IMR-90 (cell line): ENCODE measurements around the gene PPP1R3D. TPM values are rescaled to one million over a fixed set of nuclear protein-coding genes. Genes with fewer than 3 reads are reported as not detected.

Experiments used
- ATAC-seq: fragments of 200-7000 bp; cut with Tn5 transposase; 2 replicates; pipeline ENCODE4 v1.9.1; 2020; ENCODE audit warnings: low read depth, mild to moderate bottlenecking, moderate library complexity
- BruUV-seq: library from RNA; stranded (reverse); fragments of 400-500 nt; replicated peaks from 2 replicates; lab custom pipeline; 2021; lab: Mats Ljungman, UMichigan
- CTCF ChIA-PET: fragments of 300-600 bp; formaldehyde crosslinking; extraction: SDS; loops from one replicate; lab custom pipeline; 2021; ENCODE audit warnings: antibody characterized with exemption; lab: Yijun Ruan, JAX
- POLR2A ChIA-PET: fragments of 300-600 bp; sonication (Branson Sonifier 250); formaldehyde crosslinking; loops from one replicate; lab custom pipeline; 2022; ENCODE audit warnings: antibody characterized with exemption; ENCODE audit not compliant: unreplicated experiment; lab: Charles Lee
- DNase-seq: peaks from one replicate; pipeline ENCODE4 v3.0.0; 2013
- H2AFZ ChIP-seq: replicated peaks from 2 replicates; pipeline ENCODE3; 2013; ENCODE audit warnings: low read length, mild to moderate bottlenecking; ENCODE audit not compliant: poor library complexity
- H2AK5ac ChIP-seq: 2 replicates; pipeline ENCODE4 v1.6.1; 2013; ENCODE audit warnings: low read depth, low read length, inconsistent platforms
- H2AK9ac ChIP-seq: replicated peaks from 2 replicates; pipeline ENCODE3; 2013; ENCODE audit warnings: mild to moderate bottlenecking, low read depth, low read length, moderate library complexity; ENCODE audit not compliant: poor library complexity
- H2BK120ac ChIP-seq: 2 replicates; pipeline ENCODE4 v1.6.1; 2013; ENCODE audit warnings: low read depth, low read length, inconsistent platforms
- H2BK15ac ChIP-seq: 3 replicates; pipeline ENCODE4 v1.6.1; 2013; ENCODE audit warnings: low read depth, low read length, inconsistent platforms
- H2BK20ac ChIP-seq: 2 replicates; pipeline ENCODE4 v1.6.1; 2013; ENCODE audit warnings: low read depth, mild to moderate bottlenecking, inconsistent platforms, low read length, moderate library complexity
- H2BK5ac ChIP-seq: 2 replicates; pipeline ENCODE4 v1.6.1; 2013; ENCODE audit warnings: mild to moderate bottlenecking, low read depth, low read length, inconsistent platforms; ENCODE audit not compliant: poor library complexity, severe bottlenecking
- H3K14ac ChIP-seq: replicated peaks from 2 replicates; pipeline ENCODE4 v1.6.1; 2013; ENCODE audit warnings: low read depth, low read length, inconsistent platforms
- H3K18ac ChIP-seq: 2 replicates; pipeline ENCODE4 v1.6.1; 2013; ENCODE audit warnings: low read depth, low read length, control low read depth
- H3K23ac ChIP-seq: 2 replicates; pipeline ENCODE4 v1.6.1; 2013; ENCODE audit warnings: low read depth, low read length, inconsistent platforms
- H3K27ac ChIP-seq: 2 replicates; pipeline ENCODE4 v1.5.1; 2013; ENCODE audit warnings: mild to moderate bottlenecking, control low read depth, low read length; ENCODE audit not compliant: insufficient read depth
- H3K27me3 ChIP-seq: 2 replicates; pipeline ENCODE4 v1.6.1; 2013; ENCODE audit warnings: low read length; ENCODE audit not compliant: control insufficient read depth, insufficient read depth
- H3K36me3 ChIP-seq: 2 replicates; pipeline ENCODE4 v1.6.1; 2013; ENCODE audit warnings: low read length, mixed read lengths; ENCODE audit not compliant: control insufficient read depth, insufficient read depth
- H3K4ac ChIP-seq: 2 replicates; pipeline ENCODE4 v1.6.1; 2013; ENCODE audit warnings: low read depth, low read length, inconsistent platforms
- H3K4me1 ChIP-seq: 2 replicates; pipeline ENCODE4 v1.6.1; 2013; ENCODE audit warnings: low read length, mixed read lengths; ENCODE audit not compliant: control insufficient read depth, insufficient read depth
- H3K4me2 ChIP-seq: 2 replicates; pipeline ENCODE4 v1.6.1; 2013; ENCODE audit warnings: low read depth, mild to moderate bottlenecking, control low read depth, low read length, moderate library complexity
- H3K4me3 ChIP-seq: 2 replicates; pipeline ENCODE4 v1.5.1; 2013; ENCODE audit warnings: low read depth, mild to moderate bottlenecking, control low read depth, low read length, moderate library complexity; ENCODE audit not compliant: insufficient read depth
- H3K56ac ChIP-seq: 2 replicates; pipeline ENCODE4 v1.6.1; 2013; ENCODE audit warnings: low read length, inconsistent platforms; ENCODE audit not compliant: insufficient read depth; ENCODE audit errors: extremely low read depth
- H3K79me1 ChIP-seq, 2 experiments: 2 replicates each; pipeline ENCODE4 v1.6.1; 2013; ENCODE audit warnings: low read length in 2 of 2, inconsistent platforms in 1 of 2, low read depth in 1 of 2
- H3K9ac ChIP-seq: 2 replicates; pipeline ENCODE4 v1.6.1; 2013; ENCODE audit warnings: low read depth, low read length, control low read depth
- H3K9me1 ChIP-seq: 2 replicates; pipeline ENCODE4 v1.6.1; 2013; ENCODE audit warnings: low read length, inconsistent platforms; ENCODE audit not compliant: insufficient read depth
- H3K9me3 ChIP-seq: 2 replicates; pipeline ENCODE4 v1.6.1; 2013; ENCODE audit warnings: low read length; ENCODE audit not compliant: control insufficient read depth, insufficient read depth
- H4K20me1 ChIP-seq: 2 replicates; pipeline ENCODE4 v1.6.1; 2013; ENCODE audit warnings: low read length, inconsistent platforms; ENCODE audit not compliant: insufficient read depth
- H4K5ac ChIP-seq: 2 replicates; pipeline ENCODE4 v1.6.1; 2013; ENCODE audit warnings: mild to moderate bottlenecking, low read depth, low read length, control low read depth
- H4K8ac ChIP-seq, 2 experiments: 2 replicates each; pipeline ENCODE4 v1.6.1; 2013; ENCODE audit warnings: low read depth in 2 of 2, low read length in 2 of 2, control low read depth in 1 of 2, inconsistent platforms in 1 of 2
- H4K91ac ChIP-seq: 2 replicates; pipeline ENCODE4 v1.6.1; 2013; ENCODE audit warnings: low read depth, low read length, inconsistent platforms; ENCODE audit not compliant: insufficient read depth
- BHLHE40 ChIP-seq: fragments of 150-350 bp; IDR thresholded peaks from 2 replicates; pipeline ENCODE4 v1.6.1; 2016; ENCODE audit warnings: mild to moderate bottlenecking, low read depth, low read length
- CEBPB ChIP-seq: IDR thresholded peaks from 2 replicates; pipeline ENCODE4 v1.6.1; 2012; ENCODE audit warnings: low read depth, low read length, improper control_type of control experiment
- FOS ChIP-seq: fragments of 150-350 bp; IDR thresholded peaks from 2 replicates; pipeline ENCODE4 v1.6.1; 2016; ENCODE audit warnings: low read depth, low read length
- MAFK ChIP-seq: IDR thresholded peaks from 2 replicates; pipeline ENCODE4 v1.6.1; 2012; ENCODE audit warnings: low read depth, low read length, improper control_type of control experiment
- MXI1 ChIP-seq: IDR thresholded peaks from 2 replicates; pipeline ENCODE4 v1.6.1; 2012; ENCODE audit warnings: low read depth, mild to moderate bottlenecking, low read length, moderate library complexity, borderline replicate concordance
- NFE2L2 ChIP-seq: fragments of 150-350 bp; IDR thresholded peaks from 2 replicates; pipeline ENCODE4 v1.6.1; 2016; ENCODE audit warnings: low read depth, mild to moderate bottlenecking, low read length
- POLR2A ChIP-seq: IDR thresholded peaks from 2 replicates; pipeline ENCODE4 v1.6.1; 2012; ENCODE audit warnings: mild to moderate bottlenecking, low read depth, low read length
- RAD21 ChIP-seq: IDR thresholded peaks from 2 replicates; pipeline ENCODE4 v1.6.1; 2012; ENCODE audit warnings: low read length, improper control_type of control experiment
- RCOR1 ChIP-seq: IDR thresholded peaks from 2 replicates; pipeline ENCODE4 v1.6.1; 2012; ENCODE audit warnings: mild to moderate bottlenecking, low read length, improper control_type of control experiment; ENCODE audit not compliant: insufficient replicate concordance
- WGBS, 2 experiments: methylation state at CpG; one replicate each; pipeline versions ENCODE4 v1.1.5 to v1.1.7; 2013; ENCODE audit warnings: missing lambda C conversion rate in 2 of 2; ENCODE audit not compliant: insufficient read length in 1 of 2; ENCODE audit errors: extremely low coverage in 2 of 2; 5-methylcytosine and 5-hydroxymethylcytosine counted together
- dilution Hi-C: fragments of 300-500 bp; cut with HindIII; formaldehyde crosslinking; loops from one replicate; pipeline ENCODE4 v1.14.3; 2018; ENCODE audit warnings: low sequenced_read_pairs; ENCODE audit not compliant: unreplicated experiment
- in situ Hi-C: fragments of 300-500 bp; cut with MboI; formaldehyde crosslinking; loops from 3 replicates; pipeline ENCODE4 v1.14.3; 2019; ENCODE audit warnings: low sequenced_read_pairs, inconsistent platforms, mixed read lengths
- intact Hi-C: fragments of 100-400 bp; cut with micrococcal nuclease; formaldehyde crosslinking; loops from 2 replicates; pipeline ENCODE4 v1.10.0; 2022
- polyA plus RNA-seq, 3 experiments: library from polyadenylated mRNA; depleted of rRNA; stranded (reverse); fragments of >200 nt; gene quantifications; 2 replicates each; pipeline ENCODE4 v1.2.3, GENCODE V29; 2012; ENCODE audit warnings: low replicate concordance in 1 of 3
- total RNA-seq: library from RNA; depleted of rRNA; stranded (reverse); fragments of >200 nt; gene quantifications from 2 replicates; pipeline ENCODE4 v1.2.3, GENCODE V29; 2012
- TF ChIP-seq, protein P1 (sequence below): conservative IDR thresholded peaks from 2 replicates; pipeline ENCODE4 v1.5.1; 2012; ENCODE audit warnings: mild to moderate bottlenecking, low read depth, low read length, improper control_type of control experiment
- TF ChIP-seq, protein P2 (sequence below): fragments of 150-350 bp; IDR thresholded peaks from 2 replicates; pipeline ENCODE4 v1.6.1; 2017; ENCODE audit warnings: mild to moderate bottlenecking, antibody characterized with exemption, low read length, low read depth
- TF ChIP-seq, protein P3 (sequence below): fragments of 150-350 bp; IDR thresholded peaks from 2 replicates; pipeline ENCODE4 v1.6.1; 2016; ENCODE audit warnings: low read depth, mild to moderate bottlenecking, low read length, moderate library complexity, borderline replicate concordance

The PPP1R3D gene
- total and polyA plus RNA-seq, 2 of the 4 experiments (the other 2 are of a cell fraction), result 1.6 to 2.7 TPM

DNA sequence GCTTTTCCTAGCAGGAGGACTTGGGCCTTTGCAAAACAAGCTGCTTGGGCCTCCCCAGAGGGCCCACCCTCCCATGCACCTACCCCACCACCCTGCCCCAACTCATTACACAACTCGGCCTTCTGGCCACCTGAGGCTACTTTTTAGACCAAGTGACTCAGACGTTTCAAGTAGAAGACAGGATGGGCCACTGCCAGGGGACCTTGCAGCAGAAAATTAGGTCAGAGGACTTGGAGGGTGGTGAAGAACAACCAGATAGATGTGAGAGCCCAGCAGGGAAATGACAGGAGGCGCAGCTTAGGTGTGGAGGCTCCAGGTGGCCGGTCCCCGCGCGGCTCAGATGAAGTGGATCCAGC is 1.4 kb downstream of the PPP1R3D start:
- ATAC-seq, result no peak
- H2AK5ac ChIP-seq, result peak overlapping the region; percentile 85; the same call in 1 of the 2 replicates
- no peak overlapping the region for H2BK120ac ChIP-seq
- H2BK20ac ChIP-seq, result no peak overlapping the region
- no peak overlapping the region for H3K27ac ChIP-seq
- H4K8ac ChIP-seq, result no peak overlapping the region; a peak in 1 of 4 replicates
- no peaks in the 10 kb centered on the region for H3K9me1 ChIP-seq
- no TSS peak for BruUV-seq
- H3K79me1 ChIP-seq, result peaks cover 10 to 16% of the 10 kb centered on the region in 2 experiments
- H3K4me1 ChIP-seq, result peaks cover 9% of the 10 kb centered on the region
- no peak overlapping the region for H3K4ac ChIP-seq
- H4K5ac ChIP-seq, result no peak overlapping the region
- H3K9me3 ChIP-seq, result no peaks in the 10 kb centered on the region
- H2AK9ac ChIP-seq, result no peak overlapping the region
- H3K56ac ChIP-seq, result no peak overlapping the region
- TF ChIP-seq, protein P1, sequence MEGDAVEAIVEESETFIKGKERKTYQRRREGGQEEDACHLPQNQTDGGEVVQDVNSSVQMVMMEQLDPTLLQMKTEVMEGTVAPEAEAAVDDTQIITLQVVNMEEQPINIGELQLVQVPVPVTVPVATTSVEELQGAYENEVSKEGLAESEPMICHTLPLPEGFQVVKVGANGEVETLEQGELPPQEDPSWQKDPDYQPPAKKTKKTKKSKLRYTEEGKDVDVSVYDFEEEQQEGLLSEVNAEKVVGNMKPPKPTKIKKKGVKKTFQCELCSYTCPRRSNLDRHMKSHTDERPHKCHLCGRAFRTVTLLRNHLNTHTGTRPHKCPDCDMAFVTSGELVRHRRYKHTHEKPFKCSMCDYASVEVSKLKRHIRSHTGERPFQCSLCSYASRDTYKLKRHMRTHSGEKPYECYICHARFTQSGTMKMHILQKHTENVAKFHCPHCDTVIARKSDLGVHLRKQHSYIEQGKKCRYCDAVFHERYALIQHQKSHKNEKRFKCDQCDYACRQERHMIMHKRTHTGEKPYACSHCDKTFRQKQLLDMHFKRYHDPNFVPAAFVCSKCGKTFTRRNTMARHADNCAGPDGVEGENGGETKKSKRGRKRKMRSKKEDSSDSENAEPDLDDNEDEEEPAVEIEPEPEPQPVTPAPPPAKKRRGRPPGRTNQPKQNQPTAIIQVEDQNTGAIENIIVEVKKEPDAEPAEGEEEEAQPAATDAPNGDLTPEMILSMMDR, result no peak
- TF ChIP-seq MAFK (no peak), RAD21 (no peak), POLR2A (no peak), MXI1 (no peak), FOS (no peak), RCOR1 (no peak), NFE2L2 (no peak), CEBPB (no peak), BHLHE40 (no peak)
- TF ChIP-seq, protein P2, sequence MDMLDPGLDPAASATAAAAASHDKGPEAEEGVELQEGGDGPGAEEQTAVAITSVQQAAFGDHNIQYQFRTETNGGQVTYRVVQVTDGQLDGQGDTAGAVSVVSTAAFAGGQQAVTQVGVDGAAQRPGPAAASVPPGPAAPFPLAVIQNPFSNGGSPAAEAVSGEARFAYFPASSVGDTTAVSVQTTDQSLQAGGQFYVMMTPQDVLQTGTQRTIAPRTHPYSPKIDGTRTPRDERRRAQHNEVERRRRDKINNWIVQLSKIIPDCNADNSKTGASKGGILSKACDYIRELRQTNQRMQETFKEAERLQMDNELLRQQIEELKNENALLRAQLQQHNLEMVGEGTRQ, result no peak
- TF ChIP-seq, protein P3, sequence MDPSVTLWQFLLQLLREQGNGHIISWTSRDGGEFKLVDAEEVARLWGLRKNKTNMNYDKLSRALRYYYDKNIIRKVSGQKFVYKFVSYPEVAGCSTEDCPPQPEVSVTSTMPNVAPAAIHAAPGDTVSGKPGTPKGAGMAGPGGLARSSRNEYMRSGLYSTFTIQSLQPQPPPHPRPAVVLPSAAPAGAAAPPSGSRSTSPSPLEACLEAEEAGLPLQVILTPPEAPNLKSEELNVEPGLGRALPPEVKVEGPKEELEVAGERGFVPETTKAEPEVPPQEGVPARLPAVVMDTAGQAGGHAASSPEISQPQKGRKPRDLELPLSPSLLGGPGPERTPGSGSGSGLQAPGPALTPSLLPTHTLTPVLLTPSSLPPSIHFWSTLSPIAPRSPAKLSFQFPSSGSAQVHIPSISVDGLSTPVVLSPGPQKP, result no peak
- peaks cover 13% of the 10 kb centered on the region for H4K20me1 ChIP-seq
- WGBS, 2 experiments, result 93% methylated on average over 5 of the region's 7 CpGs; no CpG with 5 or more reads in 1 of the 2 experiments
- H3K36me3 ChIP-seq, result no peaks in the 10 kb centered on the region
- no peak overlapping the region for H3K23ac ChIP-seq
- ChIA-PET CTCF (interaction anchor here (2.7 kb wide), 1 partner anchor 11 kb away, joined by 5 read pairs; no protein-coding TSS in a partner anchor), POLR2A (no interaction called here)
- peak overlapping the region; percentile 88 for H3K4me2 ChIP-seq
- H3K27me3 ChIP-seq, result no peaks in the 10 kb centered on the region
- dilution Hi-C loops, result no loop called here
- no peak overlapping the region for H4K91ac ChIP-seq
- peak; percentile 23 for DNase-seq
- H3K18ac ChIP-seq, result no peak overlapping the region
- no peak overlapping the region for H2AFZ ChIP-seq
- intact Hi-C loops, result no loop called here
- peak overlapping the region; percentile 3; the same call in 1 of the 2 replicates for H3K9ac ChIP-seq
- in situ Hi-C loops, result no loop called here
- H2BK5ac ChIP-seq, result peak overlapping the region; percentile 27
- no peak overlapping the region for H3K4me3 ChIP-seq
- no peak overlapping the region for H3K14ac ChIP-seq
- no peak overlapping the region for H2BK15ac ChIP-seq
